NCI-H2196 (cell line): ENCODE results near the gene DNM3.

Experiments
- DNase-seq: peaks from one replicate; lab custom pipeline; 2025; ENCODE audit not compliant: unreplicated experiment; lab: John Stamatoyannopoulos, UW

Gene DNM3

GRCh38 chr1:171916315-171916771, 75.0 kb downstream of the DNM3 start:
- no peak for DNase-seq

GRCh38 chr1:171917331-171917730, 76.0 kb downstream of the DNM3 start:
- DNase-seq, result no peak

- no peak for DNase-seq
Measured at GRCh38 chr1:171919891-171920887, 78.9 kb downstream of the DNM3 start.

- DNase-seq, result no peak
Measured at GRCh38 chr1:171922999-171923398, 81.7 kb downstream of the DNM3 start.

- DNase-seq, result no peak
Measured at GRCh38 chr1:171929121-171929520, 87.8 kb downstream of the DNM3 start.

- DNase-seq, result no peak
Measured at GRCh38 chr1:171931752-171932151, 90.5 kb downstream of the DNM3 start.

GRCh38 chr1:171934664-171935063, 93.4 kb downstream of the DNM3 start:
- no peak for DNase-seq

- DNase-seq, result no peak
Measured at GRCh38 chr1:171935086-171935485, 93.8 kb downstream of the DNM3 start.

- no peak for DNase-seq
Measured at GRCh38 chr1:171935664-171936063, 94.4 kb downstream of the DNM3 start.

GRCh38 chr1:171937938-171938337, 96.6 kb downstream of the DNM3 start:
- no peak for DNase-seq

- DNase-seq, result no peak
Measured at GRCh38 chr1:171939740-171940139, 98.4 kb downstream of the DNM3 start.

- DNase-seq, result no peak
Measured at GRCh38 chr1:171940368-171940767, 99.1 kb downstream of the DNM3 start.

GRCh38 chr1:171941920-171942319, 100.6 kb downstream of the DNM3 start:
- DNase-seq, result no peak

GRCh38 chr1:171943973-171944561, 102.8 kb downstream of the DNM3 start:
- DNase-seq, result no peak

- no peak for DNase-seq
Measured at GRCh38 chr1:171948511-171948910, 107.2 kb downstream of the DNM3 start.

GRCh38 chr1:171949316-171949715, 108.0 kb downstream of the DNM3 start:
- no peak for DNase-seq

GRCh38 chr1:171953835-171954234, 112.5 kb downstream of the DNM3 start:
- no peak for DNase-seq

- DNase-seq, result no peak
Measured at GRCh38 chr1:171954361-171954760, 113.1 kb downstream of the DNM3 start.

- DNase-seq, result no peak
Measured at GRCh38 chr1:171961861-171962260, 120.6 kb downstream of the DNM3 start.

- no peak for DNase-seq
Measured at GRCh38 chr1:171963762-171964161, 122.5 kb downstream of the DNM3 start.

GRCh38 chr1:171965777-171966176, 124.5 kb downstream of the DNM3 start:
- DNase-seq, result no peak
